Measurements from ENCODE around the gene SMIM38.

DNA sequence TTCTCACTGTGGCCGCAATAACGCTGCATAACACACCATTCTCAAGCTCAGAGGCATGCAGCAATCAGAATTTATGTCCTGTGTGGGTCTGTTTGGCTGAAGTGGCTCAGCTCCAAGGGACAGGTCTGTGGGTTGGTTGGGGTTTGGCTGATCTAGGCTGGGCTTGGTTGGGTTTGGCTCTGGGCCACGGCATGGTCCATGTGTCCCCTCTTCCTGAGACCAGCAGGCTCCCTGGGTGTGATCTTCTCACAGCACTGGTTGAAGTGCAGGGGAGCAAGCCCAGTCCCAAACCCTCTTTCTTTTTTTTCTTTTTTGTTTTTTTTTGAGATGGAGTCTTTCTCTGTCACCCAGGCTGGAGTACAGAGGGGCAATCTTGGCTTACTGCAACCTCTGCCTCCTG lies 25.0 kb downstream of the SMIM38 start:
- TF ChIP-seq EZH2 (IDR thresholded peaks at IDR 0.05; ENCODE audit: borderline replicate concordance, low read depth, low read length, severe bottlenecking) (no peak), CTCF (IDR thresholded peaks at IDR 0.05; ENCODE audit: borderline replicate concordance, extremely low read depth, low read length, poor library complexity, severe bottlenecking) (no peak)

Data from DND-41 (cell line).